Fibroblast of pulmonary artery (primary cell): ENCODE data around the gene C2orf49.
"Not testable (repeated sequence)": the region's sequence is repeated elsewhere in the genome, so short reads cannot be mapped to it uniquely, and the experiment has no call there.

Experiments
- DNase-seq: peaks from one replicate; pipeline ENCODE4 v3.0.0-alpha.2; 2010; ENCODE audit warnings: low read depth
- H3K4me3 ChIP-seq: replicated peaks from 2 replicates; pipeline ENCODE4 v1.5.1; 2011; ENCODE audit warnings: low read depth, mild to moderate bottlenecking, control low read depth, low read length, moderate library complexity
- TF ChIP-seq, protein P1 (sequence below): IDR thresholded peaks from 2 replicates; pipeline ENCODE4 v1.5.1; 2011; ENCODE audit warnings: mild to moderate bottlenecking, control low read depth, low read length, inconsistent platforms; ENCODE audit errors: missing control alignments

The C2orf49 gene

DNA sequence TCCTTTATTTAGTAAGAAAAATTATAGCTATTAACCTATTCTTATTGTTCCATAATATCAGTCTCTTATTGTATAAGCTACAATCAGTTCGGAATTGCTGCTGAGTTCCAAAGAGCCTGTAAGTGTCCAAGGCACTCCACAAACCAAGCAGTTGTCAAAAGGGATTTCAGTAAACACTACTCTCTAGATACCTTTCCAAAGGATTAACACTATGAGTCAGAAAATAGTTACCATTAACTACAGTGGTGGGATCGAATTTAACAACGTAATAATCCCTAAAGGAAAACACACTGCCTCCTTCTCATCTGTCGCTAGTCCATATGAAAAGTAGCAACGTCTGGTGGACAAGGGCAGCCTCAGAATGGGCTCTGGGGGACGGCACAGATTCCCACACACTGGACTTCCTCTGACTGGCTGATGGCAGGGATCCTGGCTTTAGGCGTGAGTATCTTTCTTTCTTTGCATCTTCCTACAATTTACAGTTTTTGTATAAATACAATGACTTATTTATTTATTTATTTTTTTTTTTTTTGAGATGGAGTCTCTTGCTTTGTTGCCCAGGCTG lies 16.6 kb upstream of the C2orf49 start:
- no peak for DNase-seq
- TF ChIP-seq, protein P1, sequence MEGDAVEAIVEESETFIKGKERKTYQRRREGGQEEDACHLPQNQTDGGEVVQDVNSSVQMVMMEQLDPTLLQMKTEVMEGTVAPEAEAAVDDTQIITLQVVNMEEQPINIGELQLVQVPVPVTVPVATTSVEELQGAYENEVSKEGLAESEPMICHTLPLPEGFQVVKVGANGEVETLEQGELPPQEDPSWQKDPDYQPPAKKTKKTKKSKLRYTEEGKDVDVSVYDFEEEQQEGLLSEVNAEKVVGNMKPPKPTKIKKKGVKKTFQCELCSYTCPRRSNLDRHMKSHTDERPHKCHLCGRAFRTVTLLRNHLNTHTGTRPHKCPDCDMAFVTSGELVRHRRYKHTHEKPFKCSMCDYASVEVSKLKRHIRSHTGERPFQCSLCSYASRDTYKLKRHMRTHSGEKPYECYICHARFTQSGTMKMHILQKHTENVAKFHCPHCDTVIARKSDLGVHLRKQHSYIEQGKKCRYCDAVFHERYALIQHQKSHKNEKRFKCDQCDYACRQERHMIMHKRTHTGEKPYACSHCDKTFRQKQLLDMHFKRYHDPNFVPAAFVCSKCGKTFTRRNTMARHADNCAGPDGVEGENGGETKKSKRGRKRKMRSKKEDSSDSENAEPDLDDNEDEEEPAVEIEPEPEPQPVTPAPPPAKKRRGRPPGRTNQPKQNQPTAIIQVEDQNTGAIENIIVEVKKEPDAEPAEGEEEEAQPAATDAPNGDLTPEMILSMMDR = no peak

DNA sequence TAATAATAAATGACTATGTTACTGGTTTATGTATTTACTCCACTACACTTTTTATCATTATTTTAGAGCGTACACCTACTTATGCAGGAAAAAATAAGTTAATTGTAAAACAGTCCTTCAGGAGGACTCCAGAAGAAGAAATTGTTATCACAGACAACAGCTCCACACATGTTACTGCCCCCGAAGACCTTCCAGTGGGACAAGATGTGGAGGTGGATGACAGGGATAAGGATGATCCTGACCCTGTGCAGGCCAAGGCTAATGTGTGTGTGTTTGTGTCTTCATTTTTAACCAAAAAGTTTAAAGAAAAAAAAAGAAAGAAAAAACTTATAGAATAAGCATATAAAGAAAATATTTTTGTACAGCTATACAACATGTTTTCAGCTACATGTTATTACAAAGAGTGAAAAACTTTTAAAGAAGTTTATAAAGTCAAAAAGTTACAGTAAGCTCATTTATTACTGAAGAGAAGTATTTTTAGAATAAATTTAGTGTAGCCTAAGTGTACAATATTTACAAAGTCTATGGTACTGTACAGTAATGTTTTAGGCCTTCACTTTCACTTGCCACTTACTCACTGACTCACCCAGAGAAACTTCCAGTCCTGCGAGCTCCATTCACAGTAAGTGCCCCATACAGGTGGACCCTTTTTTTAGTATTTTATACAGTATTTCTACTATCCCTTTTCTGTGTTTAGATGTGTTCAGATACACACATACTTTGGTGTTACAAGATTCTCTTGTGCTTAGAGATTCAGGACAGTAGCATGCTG lies 15.3 kb upstream of the C2orf49 start:
- TF ChIP-seq, protein P1 = no peak
- no peak overlapping the region for H3K4me3 ChIP-seq
- DNase-seq = no peak

More for the DNA sequence above, 16.6 kb upstream of the C2orf49 start:
- no peak overlapping the region for H3K4me3 ChIP-seq

DNA sequence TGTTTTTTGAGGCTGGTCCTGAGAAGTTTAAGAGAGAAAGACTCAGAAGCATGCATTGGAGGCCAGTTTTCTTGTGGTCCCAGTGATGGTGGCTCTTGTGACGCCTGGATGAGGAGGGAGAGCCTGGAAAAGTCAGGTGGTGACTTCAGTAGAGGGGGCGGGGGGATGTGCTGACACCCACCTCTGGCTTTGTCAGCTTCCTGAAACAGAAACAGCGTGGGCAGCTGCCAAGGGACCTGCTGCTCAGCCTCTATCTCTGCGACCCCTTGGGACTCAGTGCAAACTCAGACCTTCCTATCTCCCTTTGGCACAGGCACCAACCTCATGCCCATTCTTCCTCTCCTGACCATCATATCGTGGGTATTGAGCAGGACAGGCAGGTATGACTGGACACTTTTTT lies 14.2 kb upstream of the C2orf49 start:
- TF ChIP-seq, protein P1 = no peak
- DNase-seq = no peak
- H3K4me3 ChIP-seq = no peak overlapping the region

DNA sequence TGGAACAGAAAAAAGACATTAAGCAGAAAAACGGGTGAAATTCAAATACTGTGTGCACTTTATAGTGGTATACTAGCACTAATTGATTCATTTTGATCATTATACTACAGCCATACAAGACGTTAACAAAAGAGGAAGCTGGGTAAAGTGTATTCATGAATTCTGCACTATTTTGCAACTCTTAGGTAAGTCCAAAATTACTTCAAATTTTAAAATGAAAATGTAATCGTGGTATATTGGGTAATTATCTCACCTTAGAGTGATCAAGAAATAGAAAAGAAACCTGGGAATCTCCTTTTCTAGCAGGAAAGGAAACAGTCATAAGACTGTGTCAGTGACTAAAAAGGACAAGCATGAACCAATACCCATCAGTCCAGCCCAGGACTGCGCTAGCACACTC lies 13.2 kb upstream of the C2orf49 start:
- DNase-seq = no peak
- TF ChIP-seq, protein P1 = no peak
- no peak overlapping the region for H3K4me3 ChIP-seq

DNA sequence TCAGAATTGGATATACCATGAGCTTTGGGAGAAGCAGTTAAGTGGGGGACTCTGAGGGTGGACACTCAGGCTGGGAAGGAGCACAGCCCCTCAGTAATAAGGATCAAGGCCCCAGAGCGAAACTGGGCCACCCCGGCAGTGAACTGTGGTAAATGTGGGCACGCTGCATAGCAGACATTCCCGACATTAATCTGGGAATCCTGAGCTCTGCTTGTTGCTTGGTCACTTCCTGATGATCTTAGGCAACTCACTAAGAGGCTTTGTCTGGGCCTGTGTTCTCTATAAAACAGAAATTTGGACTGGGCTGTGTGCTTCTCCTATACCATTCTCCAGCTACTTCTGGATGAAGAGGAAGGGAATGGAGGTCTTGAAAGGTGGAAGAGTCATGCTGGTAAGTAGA lies 12.6 kb upstream of the C2orf49 start:
- TF ChIP-seq, protein P1 = no peak
- no peak overlapping the region for H3K4me3 ChIP-seq
- DNase-seq = peak; percentile 71

DNA sequence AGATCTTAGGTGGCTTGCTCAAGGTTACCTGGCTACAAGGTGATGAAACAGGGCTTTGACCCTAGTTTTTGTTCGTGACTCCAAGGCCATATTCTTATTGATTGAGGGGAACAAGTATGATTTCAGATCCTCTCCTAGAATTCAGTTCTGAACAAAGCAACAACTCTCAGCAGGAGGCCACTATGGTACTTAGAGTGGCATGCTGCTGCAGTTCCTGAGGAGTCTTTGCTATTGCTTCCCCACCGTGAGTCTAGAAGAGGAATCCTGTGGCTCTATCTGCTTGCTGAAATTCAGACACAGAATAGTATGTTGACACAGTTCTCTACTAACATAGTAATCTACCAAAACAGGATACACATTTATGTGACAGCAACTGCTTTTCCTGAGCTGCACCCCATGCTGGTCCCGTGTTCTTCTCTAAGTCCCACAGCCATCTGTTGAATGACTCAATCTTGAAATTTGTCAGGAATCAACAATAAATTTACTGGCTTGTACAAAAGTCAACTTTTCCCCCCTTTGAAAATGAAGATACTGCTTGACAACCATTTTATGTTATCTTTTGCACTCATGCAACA lies 11.9 kb upstream of the C2orf49 start:
- DNase-seq = peak; percentile 30
- TF ChIP-seq, protein P1 = no peak
- H3K4me3 ChIP-seq = no peak overlapping the region

DNA sequence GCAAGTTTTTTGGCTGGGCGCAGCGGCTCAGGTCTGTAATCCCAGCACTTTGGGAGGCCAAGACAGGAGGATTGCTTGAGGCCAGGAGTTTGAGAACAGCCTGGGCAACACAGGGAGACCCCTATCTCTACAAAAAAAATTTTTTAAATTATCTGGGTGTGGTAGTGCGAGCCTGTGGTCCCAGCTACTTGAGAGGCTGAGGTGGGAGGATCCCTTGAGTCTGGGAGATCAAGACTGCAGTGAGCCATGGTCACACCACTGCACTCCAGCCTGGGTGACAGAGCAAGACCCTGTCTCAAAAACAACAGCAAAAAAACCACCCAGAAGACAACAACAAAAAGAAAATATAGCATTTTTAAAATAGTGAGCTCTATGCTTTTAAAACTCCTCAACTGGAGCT lies 10.1 kb upstream of the C2orf49 start:
- not testable (repeated sequence) for H3K4me3 ChIP-seq, DNase-seq
